H1 (cell line): ENCODE measurements around the gene CDH10. TPM values are rescaled to one million over a fixed set of nuclear protein-coding genes. Genes with fewer than 3 reads are reported as not detected.

ENCODE experiments used
- EGR1 ChIP-seq: IDR thresholded peaks from 2 replicates; pipeline ENCODE4 v1.6.1; 2011; ENCODE audit warnings: low read depth, low read length, borderline replicate concordance
- polyA plus RNA-seq, 7 experiments: library from polyadenylated mRNA; depleted of rRNA in 3 of 7; stranded (reverse) in 5 of 7; unstranded in 2 of 7; fragments of >200 nt in 5 of 7; fragments of 200-250 nt in 2 of 7; gene quantifications; 1 replicate in 5 of 7; 2 replicates in 1 of 7; 4 replicates in 1 of 7; pipeline versions ENCODE4 v1.2.1 to v1.2.3, GENCODE V29; 2011 to 2013; ENCODE audit warnings: missing spikeins in 2 of 7, mixed read lengths in 2 of 7
- total RNA-seq: library from RNA; stranded (reverse); fragmentation: NEBNext Ultra II Directional; extraction: Animal tissue kit (Norgen Biotek cat#: 25700); gene quantifications from 2 replicates; pipeline ENCODE4 v1.2.1, GENCODE V29; 2021

Gene CDH10
- total and polyA plus RNA-seq, 2 of the 8 experiments (the other 6 are each of a cell fraction or from before 2014, with no cell fraction given) = 0.11 TPM; not detected in 1

DNA sequence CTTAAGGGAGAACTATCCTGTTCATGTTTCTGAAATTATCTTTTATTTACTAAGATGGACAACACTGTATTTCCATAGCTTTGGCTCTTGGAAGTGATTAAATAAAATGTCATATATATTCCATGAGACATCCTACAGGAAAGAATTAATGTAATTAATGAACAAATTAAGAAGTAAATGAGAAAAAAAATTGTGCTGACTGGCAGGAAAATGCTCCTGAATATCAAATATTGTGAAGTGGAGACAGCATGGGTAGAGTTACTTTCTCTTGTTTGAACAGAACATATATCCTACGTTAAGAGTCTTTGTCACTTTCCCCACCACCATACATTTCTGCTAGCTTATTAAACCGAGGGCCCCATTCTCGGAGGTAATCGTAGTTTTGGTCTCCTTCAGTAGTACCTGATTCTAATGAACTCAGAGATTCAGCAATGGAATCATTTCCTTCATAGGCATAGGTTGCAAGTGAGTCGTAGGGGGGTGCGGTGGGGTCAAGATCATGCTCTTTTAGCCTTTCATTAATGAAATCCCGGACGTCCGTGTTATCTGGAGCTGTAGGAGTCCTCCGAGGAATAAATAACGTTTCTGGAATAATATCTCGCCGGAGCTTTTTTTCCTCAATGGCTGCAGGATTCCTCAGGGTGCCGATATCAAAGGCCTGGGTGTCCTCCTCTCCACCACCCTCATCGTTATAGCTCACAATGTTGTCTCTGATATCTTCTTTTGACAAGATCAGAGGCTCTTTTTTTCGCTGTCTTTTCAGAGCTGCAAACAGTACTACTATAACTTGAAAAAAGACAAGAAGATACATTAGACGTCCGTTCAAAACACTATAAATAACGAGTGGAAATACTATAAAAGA is 157.2 kb downstream of the CDH10 start (continued):
- no peak for TF ChIP-seq EGR1
